GM18907 (cell line): ENCODE results near the gene TXNRD2.

ENCODE experiments used
- ATAC-seq: cut with Tn5 transposase; IDR thresholded peaks from one replicate; pipeline ENCODE4 v1.9.1; 2021; ENCODE audit warnings: mild to moderate bottlenecking, moderate library complexity; ENCODE audit not compliant: unreplicated experiment

TXNRD2 gene

DNA sequence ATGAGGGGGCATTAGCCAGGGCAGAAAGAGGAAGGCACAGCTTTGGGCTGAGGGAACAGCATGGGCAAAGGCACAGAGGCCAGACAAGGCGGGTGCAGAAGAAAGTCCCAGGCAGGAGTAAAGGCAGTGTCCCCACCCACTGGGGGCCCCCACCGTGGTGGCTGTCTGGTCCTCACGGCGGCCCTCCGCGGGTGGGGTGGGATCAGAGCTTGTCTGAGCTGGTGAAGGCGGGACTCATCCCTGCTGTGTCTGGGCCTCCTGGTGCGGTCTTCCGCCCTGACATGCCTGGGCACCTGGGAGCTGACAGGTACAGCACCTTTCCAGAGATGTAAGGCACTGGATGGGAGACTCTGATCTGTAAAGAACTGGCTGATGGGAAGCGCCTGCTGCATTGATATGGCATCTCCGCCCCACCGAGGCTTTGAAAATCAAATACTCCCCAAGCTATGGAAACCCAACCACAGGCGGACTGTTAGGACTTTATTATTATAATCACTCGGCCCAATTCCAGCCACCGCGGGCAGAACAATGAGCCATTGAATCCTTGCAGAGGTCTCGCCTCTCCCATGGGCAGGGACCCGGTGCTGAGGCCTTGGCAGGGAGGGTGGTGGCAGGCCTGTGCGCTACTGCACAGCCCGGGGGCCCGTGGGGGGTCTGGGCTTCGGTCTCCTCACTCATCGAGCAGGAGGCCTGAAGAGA, 72.7 kb downstream of the TXNRD2 start:
- ATAC-seq, result no peak

DNA sequence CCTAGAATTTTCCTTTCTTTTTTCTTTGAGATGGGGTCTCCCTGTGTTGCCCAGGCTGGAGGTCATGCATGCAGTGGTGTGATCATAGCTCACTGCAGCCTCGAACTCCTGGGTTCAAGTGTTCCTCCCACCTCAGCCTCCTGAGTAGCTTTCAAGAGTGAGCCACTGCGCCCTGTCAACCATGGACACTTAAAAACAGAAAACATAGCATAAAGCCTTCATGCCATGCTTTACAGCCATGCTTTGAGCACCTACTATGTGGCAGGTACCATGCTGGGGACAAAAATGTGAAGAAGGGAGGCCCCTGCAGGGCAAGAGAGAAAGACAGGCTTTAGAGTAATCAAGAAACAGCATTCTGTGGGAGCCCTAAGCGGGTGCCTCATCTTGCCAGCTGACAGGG, 73.3 kb downstream of the TXNRD2 start:
- ATAC-seq, result no peak

DNA sequence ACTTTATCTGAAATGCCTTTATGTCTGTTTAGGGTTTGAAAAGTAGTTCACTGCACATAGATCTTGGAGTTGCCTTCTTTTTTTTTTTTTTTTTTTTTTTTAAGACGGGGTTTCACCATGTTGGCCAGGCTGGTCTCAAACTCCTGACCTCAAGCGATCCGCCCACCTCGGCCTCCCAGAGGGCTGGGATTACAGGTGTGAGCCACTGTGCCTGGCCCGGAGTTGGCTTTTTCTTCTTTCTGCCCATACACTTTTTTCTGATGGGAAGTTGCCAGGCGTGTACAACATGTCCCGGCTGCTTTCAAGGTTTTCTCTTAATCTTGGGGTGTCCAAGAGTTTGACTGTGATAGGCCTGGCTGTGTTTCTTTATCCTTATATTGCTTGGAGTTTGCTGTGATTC, 74.0 kb downstream of the TXNRD2 start:
- ATAC-seq, result no peak

DNA sequence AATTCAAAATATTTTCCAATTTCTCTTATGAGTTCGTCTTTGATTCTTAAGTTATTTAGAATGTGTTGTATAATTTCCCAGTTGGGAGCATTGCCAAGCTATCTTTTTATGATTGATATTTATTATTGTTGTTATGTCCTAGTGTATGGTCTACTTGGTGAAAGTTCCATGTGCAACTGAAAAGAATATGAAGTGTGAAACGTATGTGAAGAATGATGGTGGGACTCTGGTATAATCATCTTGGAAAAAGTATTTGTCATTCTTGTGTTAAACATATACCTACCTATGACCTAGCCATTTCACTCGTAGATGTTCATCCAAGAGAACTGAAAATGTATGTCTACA, 75.0 kb downstream of the TXNRD2 start:
- no peak for ATAC-seq

DNA sequence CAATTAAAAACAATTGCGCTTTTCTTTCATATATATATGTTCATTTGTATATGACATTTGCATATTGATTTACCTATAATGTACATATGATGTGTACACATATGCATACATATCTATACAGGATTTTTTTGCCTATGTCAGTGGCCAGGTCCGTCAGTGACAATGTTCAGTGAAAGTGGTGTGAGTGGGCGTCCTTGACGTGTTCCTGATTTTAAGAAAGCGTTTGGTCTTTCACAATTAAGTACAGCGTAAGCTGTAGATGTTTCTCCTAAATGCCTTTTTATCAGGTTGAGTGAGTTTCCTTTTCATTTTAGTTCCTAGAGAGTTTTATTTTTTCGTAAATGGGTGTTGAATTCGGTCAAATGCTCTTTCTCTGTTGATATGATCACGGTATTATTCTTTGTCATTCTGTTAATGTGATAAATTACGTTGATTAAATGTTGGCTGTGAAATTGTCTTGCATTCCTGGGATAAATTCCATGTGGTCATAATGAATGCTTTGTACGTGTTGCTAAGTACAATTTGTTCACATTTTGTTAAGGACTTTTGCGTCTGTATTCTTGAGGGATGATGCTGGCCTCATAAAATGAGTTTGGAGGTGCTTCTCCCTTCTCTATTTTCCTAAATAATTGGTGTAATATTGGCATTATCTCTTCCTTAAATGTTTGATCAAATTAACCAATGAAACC, 76.3 kb downstream of the TXNRD2 start:
- no peak for ATAC-seq

DNA sequence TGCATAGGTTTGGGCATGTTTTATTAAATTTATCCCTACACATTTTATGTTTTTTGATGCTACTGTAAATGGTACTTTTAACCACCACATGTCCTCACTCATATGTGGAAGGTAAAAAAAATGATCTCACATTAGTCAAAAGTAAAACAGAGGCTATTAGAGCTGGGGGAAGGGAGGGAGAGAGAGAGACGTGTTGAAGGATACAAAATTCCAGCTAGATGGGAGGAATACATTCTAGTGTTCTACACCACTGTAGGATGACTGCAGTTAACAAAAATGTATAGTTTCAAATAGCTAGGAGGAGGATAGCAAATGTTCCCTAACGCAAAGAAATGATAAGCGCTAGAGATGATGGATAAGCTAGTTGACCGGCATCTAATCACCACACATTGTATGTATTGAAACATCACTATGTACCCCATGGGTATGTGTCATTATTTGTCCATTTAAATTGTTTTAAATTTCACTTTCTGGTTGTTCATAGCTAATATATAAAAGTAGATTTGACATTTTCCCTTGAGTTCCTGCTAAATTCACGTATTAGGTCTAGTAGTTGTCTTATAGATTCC, 77.0 kb downstream of the TXNRD2 start:
- ATAC-seq, result no peak

DNA sequence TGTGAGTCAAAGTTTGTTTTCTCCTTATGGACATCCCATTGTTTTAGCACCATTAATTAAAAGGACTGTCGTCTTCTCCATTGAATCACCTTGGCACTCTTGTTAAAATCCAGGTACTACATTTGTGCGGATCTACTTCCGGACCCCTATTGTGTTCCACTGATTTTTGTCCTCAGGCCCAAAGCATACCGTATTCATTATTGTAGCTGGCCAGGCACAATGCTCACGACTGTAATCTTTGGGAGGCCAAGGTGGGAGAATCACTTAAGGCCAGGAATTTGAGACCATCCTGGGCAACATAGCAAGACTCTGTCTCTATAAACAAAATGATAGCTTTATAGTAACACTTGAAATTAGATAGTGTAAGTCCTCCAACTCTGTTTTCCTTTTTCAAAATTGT, 78.0 kb downstream of the TXNRD2 start:
- ATAC-seq, result no peak

DNA sequence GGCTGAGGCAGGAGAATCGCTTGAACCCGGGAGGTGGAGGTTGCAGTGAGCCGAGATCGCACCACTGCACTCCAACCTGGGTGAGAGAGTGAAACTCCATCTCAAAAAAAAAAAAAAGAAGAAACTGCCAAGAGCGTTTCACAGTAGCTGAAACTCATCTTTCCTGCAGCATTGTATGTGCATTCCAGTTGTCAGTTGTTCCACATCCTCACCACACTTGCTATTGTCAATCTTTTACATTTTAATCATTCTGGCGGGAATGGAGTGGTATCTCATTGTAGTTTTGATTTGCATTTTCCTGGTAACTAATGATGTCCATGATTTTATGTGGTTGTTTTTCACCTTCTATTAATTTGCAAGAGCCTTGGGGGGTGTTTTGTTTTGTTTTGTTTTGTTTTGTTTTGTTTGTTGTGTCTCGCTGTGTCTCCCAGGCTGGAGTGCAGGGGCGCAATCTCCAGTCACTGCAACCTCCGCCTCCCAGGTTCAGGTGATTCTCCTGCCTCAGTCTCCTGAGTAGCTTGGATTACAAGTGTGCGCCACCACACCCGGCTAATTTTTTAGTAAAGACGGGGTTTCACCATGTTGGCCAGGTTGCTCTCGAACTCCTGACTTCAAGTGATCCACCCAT, 78.9 kb downstream of the TXNRD2 start:
- no peak for ATAC-seq

DNA sequence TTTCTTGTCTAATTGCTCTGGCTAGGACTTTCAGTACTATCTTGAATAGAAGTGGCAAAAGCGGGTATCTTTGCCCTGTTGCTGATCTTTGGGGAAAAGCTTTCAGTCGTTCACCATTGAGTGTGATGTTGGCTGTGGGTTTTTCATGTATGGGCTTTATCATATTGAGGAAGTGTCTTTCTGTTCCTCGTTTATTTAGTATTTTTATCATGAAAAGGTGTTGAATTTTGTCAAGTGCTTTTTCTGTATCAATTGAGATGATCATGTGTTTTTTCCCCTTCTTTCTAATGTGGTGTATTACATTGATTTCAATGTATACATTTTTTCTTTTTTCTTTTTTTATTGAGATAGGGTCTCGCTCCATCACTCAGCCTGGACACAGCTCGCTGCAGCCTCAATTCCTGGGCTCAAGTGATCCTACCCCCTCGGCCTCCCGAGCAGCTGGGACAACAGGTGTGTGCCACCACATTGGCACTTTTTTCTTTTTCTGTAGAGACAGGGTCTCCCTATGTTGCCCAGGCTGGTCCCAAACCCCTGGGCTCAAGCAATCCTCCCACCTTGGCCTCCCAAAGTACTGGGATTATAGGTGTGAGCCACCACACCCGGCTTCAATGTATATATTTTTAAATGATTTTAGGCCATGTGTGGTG, 81.6 kb downstream of the TXNRD2 start:
- no peak for ATAC-seq

DNA sequence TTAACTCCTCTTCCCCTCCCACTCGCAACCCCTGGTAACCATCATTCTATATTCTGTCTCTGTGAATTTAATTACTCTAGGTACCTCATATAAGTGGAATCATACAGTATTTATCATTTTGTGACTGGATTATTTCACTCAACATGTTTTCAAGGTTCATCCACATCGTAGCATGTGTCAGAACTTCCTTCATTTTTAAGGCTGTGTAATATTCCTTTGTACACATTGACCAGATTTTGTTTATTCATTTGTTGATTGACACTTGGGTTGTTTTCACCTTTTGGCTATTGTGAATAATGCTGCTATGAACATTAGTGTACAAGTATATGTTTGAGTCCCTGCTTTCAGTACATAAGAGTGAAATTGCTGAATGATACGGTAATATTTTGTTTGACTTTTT, 84.2 kb downstream of the TXNRD2 start:
- no peak for ATAC-seq

DNA sequence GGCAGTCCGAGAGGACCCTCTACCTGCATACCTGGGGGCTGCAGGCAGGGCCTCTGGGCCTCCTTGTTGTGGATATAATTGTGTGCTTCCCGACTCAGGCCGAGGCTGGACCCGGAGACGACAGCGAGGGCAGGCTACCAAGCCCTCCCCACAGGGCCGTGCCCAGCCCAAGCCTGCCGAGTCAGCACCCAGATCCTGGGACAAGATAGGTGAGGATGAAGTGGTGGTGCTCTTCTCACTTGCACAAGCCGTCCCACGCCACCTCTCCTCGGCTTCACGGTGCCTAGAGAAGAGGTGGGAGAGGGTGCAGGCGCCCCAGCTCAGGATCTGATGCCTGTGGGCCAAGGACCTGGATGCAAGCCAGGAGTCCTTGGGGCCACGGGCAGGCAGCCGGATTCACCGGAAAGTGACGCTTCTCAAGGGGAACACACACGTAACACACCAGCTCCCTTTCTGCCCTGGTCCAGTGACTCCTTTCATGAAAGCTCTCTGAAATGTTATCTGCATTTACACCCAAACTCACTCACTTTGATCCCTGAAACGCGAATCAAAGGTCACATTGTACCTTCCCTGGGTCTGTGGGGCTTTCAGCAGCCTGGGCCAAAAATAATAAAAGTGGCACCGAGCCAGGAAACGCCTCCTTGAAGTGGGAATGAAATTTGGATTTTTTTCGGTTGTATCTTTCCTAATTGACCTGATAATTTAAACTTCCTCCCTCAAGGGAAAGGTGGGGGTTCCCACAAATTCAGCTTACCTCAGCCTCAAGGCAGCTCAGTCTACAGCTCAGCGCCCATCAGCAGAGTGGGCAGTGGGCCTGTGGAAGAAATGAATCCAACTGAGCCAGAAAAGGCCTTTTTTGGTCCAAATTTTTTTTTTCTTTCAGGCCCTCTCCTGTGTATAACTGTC, 85.9 kb downstream of the TXNRD2 start:
- ATAC-seq, result peak; percentile 23

DNA sequence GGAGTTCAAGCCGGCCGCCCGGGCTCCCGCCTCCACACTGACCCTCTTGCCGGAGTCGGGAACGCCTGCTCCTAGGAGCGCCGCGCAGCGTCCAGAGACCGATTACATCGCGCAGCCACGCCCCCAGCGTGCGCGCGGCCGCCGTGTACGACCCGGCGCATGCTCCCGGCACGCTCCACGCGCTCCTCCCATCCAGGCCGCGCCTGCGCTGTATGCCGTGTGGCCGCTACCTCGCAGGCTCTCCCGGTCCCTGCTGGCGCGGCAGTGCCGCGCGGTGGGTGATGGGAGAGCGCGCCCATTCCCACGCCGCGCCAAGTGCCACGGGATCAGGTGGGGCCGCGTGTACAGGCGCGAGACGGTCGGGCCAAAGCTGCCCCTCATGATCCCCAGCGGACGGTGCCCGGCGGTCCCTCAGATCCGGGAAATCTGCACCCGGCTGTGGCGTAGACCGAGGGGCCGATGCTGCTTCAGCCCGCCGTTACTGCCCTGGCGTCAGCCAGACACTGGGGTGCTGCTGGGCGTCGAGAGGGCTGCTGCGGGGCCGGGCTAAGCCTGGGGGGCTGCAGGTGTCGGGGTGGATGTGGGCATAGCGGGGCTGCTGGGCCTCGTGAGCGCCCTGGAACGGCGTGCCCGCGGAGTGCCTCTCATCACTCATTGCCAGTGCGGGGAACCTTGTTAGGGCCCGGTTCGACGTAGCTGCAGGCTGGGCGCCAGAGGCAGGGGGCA, 86.7 kb downstream of the TXNRD2 start, which contains the start of the genes GNB1L and RTL10:
Gene GNB1L, minus strand, starts transcription at position 97 of the 726 bp plus-strand sequence. CDS start 33,519 bp downstream, outside the sequence.
Gene RTL10, minus strand, starts transcription at position 97 of the 726 bp plus-strand sequence. CDS start 2,613 bp downstream, outside the sequence.
- ATAC-seq, result peak; percentile 76

DNA sequence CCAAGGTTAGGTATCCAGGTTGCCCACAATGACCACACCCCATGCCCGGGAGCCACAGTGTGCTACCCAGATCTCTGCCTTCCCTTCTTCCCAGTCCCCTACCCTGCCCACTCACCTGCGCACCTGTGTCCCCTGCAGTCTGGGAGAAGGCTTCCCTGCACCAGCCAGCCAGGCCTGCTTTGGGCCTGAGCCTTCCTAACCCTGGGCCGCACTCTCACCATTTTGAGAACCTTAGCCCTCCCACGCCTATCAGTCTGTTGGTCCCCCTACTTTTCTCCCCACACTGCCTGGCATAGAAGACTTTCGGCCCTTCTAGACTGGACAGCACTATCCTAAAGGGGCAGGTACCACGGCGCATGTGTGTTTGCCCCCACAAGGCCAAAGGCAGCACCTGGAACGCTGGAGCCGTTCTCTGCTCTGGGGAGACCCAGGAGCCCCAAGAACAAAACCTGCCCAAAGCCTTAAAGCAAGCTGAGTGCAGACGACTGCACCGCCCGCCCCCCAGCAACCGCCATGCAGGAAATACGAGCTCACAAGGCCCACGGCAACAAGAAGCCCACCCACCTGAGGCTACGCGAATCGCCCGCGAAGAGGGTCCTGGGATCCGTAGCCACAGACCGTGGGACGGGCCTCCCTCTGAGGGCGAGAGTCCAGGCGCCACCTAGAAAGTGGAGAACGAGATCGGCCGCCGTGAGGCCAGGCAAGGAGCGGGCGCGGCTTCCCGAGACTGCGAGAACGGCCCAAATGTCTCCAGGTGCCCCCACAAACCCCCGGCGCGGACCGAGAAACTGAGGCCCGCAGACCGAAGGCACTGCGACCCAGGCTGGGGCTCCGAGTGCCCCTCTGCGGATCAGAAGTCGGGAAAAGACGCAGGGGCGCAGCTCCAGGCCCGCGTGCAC, 87.5 kb downstream of the TXNRD2 start:
- peak; percentile 20 for ATAC-seq

DNA sequence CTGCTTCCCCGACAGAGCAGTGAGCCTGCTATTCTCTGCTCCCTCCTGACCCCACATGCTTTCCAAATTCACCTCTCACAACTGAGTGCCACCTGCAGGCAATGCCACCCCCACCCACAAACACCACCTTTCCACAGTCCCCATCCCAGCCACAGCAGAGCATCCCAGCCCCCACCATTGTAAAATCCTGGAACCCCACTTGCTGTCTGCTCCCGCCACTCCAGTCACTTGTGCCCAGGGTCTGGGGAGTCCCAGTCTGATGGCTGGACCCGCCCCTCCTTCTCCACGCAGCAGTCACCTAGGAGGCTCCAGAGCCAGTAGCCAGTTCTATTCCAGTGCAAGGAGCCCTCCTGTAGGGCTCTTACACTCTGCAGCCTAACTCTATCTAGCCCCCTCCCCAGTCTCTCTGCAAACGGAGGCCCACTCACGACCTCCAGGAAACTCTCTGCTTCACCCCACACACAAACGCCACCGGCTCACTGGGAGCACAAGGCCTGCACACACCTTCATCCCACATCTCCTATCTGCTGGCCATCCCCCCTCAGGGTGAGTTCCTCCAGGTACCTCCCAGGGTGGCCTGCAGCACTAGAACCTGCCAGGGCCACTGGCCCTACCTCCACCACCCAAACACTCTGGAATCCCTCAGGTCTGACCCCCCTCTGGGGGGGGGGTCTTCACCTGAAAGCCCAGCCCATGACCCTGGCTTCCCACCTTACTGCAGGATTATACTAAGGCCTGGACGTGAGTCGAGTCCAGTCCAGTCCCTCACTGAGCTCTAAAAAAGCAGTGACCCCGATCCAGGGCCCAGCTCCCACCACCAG, 88.3 kb downstream of the TXNRD2 start:
- ATAC-seq, result no peak

DNA sequence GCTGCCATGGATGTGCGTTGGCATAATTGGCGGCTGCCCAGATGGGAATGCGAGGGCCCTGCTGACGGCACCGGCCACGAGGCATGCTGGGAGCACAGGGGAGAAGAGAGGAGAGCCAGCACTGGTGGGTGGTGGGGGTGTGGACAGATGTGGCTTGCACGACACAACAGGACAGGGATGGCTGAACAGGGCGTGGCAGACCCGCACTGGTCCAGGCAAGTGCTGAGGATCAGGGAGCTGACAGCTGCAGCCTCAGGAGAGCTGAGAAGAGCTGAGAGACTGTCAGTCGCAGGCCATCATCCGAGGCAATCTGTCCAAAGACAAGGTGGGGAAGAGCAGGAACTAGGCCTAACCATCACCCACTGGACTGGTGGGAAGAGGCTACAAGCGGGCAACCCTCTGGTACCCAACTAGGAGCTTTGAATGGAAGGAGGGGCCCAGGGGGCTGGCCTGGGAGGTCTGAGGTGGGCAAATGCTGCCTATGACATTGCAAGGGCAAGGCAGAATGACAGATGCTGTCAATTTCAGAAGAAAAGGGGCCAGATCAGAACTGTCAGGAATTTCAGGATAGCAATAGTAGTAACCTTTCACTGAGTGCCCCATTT, 89.3 kb downstream of the TXNRD2 start:
- no peak for ATAC-seq

DNA sequence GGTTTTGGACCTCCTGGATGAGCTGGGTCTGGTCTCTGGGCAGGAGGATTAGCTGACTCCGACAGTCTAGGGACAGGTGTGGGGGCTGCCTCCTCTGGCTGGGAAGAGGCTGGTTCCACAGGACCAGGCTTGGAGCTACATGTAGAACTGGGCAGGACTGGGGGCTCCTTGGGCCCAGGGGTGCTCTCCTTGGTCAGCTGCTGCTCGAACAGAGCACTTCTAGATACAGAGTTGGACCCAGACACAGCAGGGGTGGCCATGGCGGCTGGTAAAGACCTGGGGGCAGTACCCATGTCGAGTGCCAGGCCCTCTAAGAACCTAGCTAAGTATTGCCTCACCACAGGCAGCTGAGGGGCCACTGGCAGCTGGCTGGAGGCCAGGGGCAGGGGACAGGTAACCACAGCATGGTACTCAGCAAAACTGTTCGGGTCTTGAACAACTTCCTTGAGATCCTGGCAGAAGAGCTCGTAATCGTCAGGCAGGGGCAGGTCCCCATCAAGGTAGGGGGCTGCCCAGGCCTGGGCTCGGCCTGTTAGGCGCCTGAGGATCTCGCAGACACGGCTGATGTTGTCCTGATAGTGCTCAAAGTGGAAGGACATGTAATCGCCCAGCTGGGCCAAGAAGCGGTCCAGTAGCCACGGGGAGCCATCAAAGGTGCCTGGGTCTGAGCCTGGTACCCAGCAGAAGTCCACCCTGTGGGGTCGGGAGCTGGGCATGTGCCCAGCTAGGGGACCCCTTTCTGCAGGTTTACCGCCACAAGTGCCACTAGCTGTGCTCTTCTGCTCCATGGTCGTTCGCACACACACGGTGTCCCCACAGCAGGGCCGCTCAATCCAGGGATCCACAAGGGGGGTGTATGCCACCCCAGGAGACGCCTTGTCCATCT, 90.1 kb downstream of the TXNRD2 start:
- no peak for ATAC-seq
